ENCODE measurements around the gene TMPRSS9.
"Not testable (repeated sequence)": the region's sequence is repeated elsewhere in the genome, so short reads cannot be mapped to it uniquely, and the experiment has no call there.

The TMPRSS9 gene

GRCh38 chr19:2342656-2343288 is 17.3 kb upstream of the TMPRSS9 start:
- TF ChIP-seq, protein P1, sequence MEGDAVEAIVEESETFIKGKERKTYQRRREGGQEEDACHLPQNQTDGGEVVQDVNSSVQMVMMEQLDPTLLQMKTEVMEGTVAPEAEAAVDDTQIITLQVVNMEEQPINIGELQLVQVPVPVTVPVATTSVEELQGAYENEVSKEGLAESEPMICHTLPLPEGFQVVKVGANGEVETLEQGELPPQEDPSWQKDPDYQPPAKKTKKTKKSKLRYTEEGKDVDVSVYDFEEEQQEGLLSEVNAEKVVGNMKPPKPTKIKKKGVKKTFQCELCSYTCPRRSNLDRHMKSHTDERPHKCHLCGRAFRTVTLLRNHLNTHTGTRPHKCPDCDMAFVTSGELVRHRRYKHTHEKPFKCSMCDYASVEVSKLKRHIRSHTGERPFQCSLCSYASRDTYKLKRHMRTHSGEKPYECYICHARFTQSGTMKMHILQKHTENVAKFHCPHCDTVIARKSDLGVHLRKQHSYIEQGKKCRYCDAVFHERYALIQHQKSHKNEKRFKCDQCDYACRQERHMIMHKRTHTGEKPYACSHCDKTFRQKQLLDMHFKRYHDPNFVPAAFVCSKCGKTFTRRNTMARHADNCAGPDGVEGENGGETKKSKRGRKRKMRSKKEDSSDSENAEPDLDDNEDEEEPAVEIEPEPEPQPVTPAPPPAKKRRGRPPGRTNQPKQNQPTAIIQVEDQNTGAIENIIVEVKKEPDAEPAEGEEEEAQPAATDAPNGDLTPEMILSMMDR (IDR thresholded peaks at IDR 0.05; ENCODE audit: low read depth, low read length, missing control alignments) = no peak
- no peak for DNase-seq (ENCODE audit: extremely low read depth, low read depth)
- H3K4me3 ChIP-seq (replicated peaks; ENCODE audit: low read depth, low read length) = no peak overlapping the region

DNA sequence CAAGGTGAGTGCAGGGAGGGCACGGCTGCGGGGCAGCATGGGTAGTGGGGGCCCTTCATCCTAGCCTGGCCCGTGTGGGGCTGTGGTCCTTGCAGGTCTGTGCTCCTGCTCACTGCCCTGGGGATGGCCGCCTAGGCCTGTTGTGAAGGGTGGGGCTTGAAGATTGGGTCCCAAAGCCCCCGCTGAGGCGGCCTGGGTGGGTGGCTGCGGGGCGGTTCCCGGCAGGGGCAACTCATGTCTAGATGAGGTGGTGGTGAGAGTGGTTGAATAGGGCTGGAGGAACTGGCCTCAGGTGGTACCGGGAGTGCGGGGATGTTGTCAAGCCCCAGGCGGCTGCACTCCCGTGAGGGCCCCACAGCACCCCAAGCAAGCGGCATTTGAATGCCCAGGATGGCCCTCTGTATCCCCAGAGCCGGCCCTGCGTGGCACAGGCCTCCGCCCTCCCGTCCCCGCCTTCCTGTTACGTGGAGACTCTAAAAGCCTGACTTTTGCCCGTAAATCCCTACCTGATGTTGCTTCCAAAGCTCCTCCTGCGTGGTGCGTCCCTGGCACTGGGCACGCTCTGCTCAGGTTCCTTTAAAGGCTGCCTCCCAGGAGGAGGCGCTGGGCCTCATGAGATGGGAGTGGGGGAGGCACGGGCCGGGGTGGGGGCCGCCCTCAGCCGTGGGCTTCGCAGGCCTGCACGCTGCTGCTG is 16.6 kb upstream of the TMPRSS9 start:
- no peak overlapping the region for H3K4me3 ChIP-seq (replicated peaks; ENCODE audit: low read depth, low read length)
- TF ChIP-seq, protein P1 (IDR thresholded peaks at IDR 0.05; ENCODE audit: low read depth, low read length, missing control alignments) = no peak
- DNase-seq (ENCODE audit: extremely low read depth, low read depth) = no peak

DNA sequence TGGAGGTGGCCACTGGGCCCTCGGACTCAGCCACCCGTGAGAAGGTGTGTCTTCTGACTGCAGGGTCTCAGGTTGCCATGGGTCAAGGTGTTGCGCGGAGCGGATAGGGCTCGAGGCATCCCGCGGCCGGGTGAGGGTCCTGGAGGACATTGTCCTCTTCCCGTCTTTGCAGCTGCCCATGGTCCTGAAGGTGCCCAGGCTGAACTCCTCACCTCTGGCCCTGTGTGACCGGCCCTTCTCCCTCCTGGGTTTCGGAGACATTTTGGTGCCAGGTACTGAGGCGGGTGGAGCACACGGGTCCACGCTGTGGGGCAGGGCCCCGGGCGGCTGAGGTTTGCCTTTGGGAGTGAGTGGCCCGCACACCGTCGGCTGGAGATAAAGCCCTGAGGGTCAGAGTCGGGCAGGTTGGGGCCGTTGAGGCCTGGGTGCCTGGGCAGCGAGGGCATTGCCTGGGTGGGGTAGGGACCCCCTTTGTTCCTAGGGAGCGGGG is 15.6 kb upstream of the TMPRSS9 start:
- DNase-seq (ENCODE audit: extremely low read depth, low read depth) = no peak
- H3K4me3 ChIP-seq (replicated peaks; ENCODE audit: low read depth, low read length) = no peak overlapping the region
- TF ChIP-seq, protein P1 (IDR thresholded peaks at IDR 0.05; ENCODE audit: low read depth, low read length, missing control alignments) = no peak

DNA sequence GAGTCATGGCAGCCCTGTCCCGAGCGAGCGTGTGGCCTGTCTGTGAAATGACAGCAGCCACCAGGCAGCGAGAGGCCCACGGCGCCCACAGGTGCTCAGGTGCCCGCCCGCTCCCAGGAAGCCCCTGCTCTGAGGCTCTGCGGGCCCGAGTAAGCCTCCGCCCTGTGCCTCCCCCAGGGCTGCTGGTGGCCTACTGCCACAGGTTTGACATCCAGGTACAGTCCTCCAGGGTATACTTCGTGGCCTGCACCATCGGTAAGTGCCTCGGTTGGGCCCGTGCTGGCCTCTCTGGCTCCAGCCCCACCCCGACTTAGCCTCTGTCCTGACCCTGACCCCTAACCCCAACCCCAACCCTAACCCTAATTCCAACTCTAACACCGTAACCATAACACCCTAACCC is 15.0 kb upstream of the TMPRSS9 start:
- TF ChIP-seq, protein P1 (IDR thresholded peaks at IDR 0.05; ENCODE audit: low read depth, low read length, missing control alignments) = no peak
- no peak overlapping the region for H3K4me3 ChIP-seq (replicated peaks; ENCODE audit: low read depth, low read length)
- DNase-seq (ENCODE audit: extremely low read depth, low read depth) = no peak

GRCh38 chr19:2345794-2346663 is 14.0 kb upstream of the TMPRSS9 start:
- TF ChIP-seq, protein P1 (IDR thresholded peaks at IDR 0.05; ENCODE audit: low read depth, low read length, missing control alignments) = no peak
- H3K4me3 ChIP-seq (replicated peaks; ENCODE audit: low read depth, low read length) = no peak overlapping the region
- no peak for DNase-seq (ENCODE audit: extremely low read depth, low read depth)

DNA sequence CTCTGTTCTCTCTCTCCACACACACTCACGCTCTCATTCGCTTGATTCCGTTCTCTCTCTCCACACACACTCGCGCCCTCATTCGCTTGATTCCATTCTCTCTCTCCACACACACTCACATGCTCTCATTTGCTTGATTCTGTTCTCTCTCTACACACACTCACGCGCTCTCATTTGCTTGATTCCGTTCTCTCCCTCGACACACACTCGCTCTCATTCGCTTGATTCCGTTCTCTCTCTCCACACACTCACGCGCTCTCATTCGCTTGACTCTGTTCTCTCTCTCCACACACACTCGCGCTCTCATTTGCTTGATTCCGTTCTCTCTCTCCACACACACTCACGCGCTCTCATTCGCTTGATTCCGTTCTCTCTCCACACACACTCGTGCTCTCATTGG is 10.2 kb upstream of the TMPRSS9 start:
- H3K4me3 ChIP-seq (replicated peaks; ENCODE audit: low read depth, low read length); DNase-seq (ENCODE audit: extremely low read depth, low read depth): not testable (repeated sequence)

DNA sequence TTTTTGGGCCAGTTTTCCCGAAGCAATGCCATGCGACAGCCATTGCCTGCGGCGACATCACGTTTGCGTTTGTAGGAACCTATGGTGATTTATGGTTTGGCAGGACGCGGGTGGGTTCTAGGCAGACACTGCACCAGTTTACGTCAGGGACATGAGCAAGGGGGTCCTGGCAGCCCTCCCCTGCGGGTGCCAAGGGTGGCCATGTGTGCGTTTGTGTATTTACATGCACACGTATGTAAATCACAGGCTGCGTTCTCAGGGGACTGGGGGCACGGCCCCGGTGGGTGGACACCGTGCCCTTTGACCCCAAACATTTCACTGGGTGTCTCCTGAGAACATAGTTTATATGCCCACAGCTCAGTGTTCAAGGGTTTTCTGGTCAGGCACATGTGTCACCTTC is 9.4 kb upstream of the TMPRSS9 start:
- no peak for DNase-seq (ENCODE audit: extremely low read depth, low read depth)
- no peak overlapping the region for H3K4me3 ChIP-seq (replicated peaks; ENCODE audit: low read depth, low read length)

More for the DNA sequence above, 9.4 kb upstream of the TMPRSS9 start:
- TF ChIP-seq, protein P1 (IDR thresholded peaks at IDR 0.05; ENCODE audit: low read depth, low read length, missing control alignments) = no peak
